CD14-positive monocyte (primary cell): ENCODE results near the gene NPM1. TPM values are rescaled to one million over a fixed set of nuclear protein-coding genes. Genes with fewer than 3 reads are reported as not detected.
A peak's percentile ranks its signal among the peaks of the same experiment; 100 is the strongest.

Experiments used
- DNase-seq, 3 donors: peaks; one replicate each; pipeline ENCODE4 v3.0.0-alpha.2; 2011 to 2022
- H2AFZ ChIP-seq: 2 replicates; pipeline ENCODE4 v1.6.0; 2012; ENCODE audit warnings: mild to moderate bottlenecking, low read depth, low read length, inconsistent platforms; ENCODE audit not compliant: insufficient read depth, poor library complexity, severe bottlenecking
- H3K27ac ChIP-seq, 2 donors: 1 replicate in 1 of 2; 2 replicates in 1 of 2; pipeline ENCODE4 v1.5.1; 2012 to 2013; ENCODE audit warnings: low read length in 2 of 2, control low read depth in 1 of 2, inconsistent platforms in 1 of 2, low read depth in 1 of 2, mild to moderate bottlenecking in 1 of 2
- H3K27me3 ChIP-seq, 2 donors: one replicate each; pipeline versions ENCODE4 v1.6.0 to v1.6.1; 2011 to 2013; ENCODE audit warnings: low read length in 2 of 2; ENCODE audit not compliant: control insufficient read depth in 2 of 2, insufficient read depth in 2 of 2
- H3K36me3 ChIP-seq, 2 donors: replicated peaks in 1 of 2; 1 replicate in 1 of 2; 2 replicates in 1 of 2; pipeline versions ENCODE4 v1.5.1 to v1.6.1; 2012 to 2013; ENCODE audit warnings: low read length in 2 of 2, control low read depth in 1 of 2, inconsistent platforms in 1 of 2, mild to moderate bottlenecking in 1 of 2; ENCODE audit not compliant: insufficient read depth in 2 of 2, control insufficient read depth in 1 of 2
- H3K4me1 ChIP-seq, 2 donors: 1 replicate in 1 of 2; 2 replicates in 1 of 2; pipeline versions ENCODE4 v1.5.1 to v1.6.1; 2012 to 2013; ENCODE audit warnings: low read length in 2 of 2, control low read depth in 1 of 2, inconsistent platforms in 1 of 2, mild to moderate bottlenecking in 1 of 2, moderate library complexity in 1 of 2; ENCODE audit not compliant: insufficient read depth in 2 of 2, control insufficient read depth in 1 of 2
- H3K4me2 ChIP-seq: replicated peaks from 2 replicates; pipeline ENCODE3; 2012; ENCODE audit warnings: low read length, moderate library complexity, mild to moderate bottlenecking; ENCODE audit not compliant: poor library complexity, severe bottlenecking; ENCODE audit errors: extremely low read depth
- H3K4me3 ChIP-seq, 3 experiments: fragments of 200-600 bp in 1 of 3; sonication (generic) in 1 of 3; replicated peaks in 1 of 3; 1 replicate in 2 of 3; 2 replicates in 1 of 3; pipeline ENCODE4 v1.5.1; 2011 to 2013; ENCODE audit warnings: low read length in 3 of 3, mild to moderate bottlenecking in 3 of 3, control low read depth in 2 of 3, low read depth in 2 of 3, inconsistent platforms in 1 of 3, moderate library complexity in 1 of 3
- H3K79me2 ChIP-seq: 2 replicates; pipeline ENCODE4 v1.6.0; 2012; ENCODE audit warnings: mild to moderate bottlenecking, control low read depth, inconsistent platforms, low read length, moderate library complexity; ENCODE audit not compliant: insufficient read depth
- H3K9ac ChIP-seq: 2 replicates; pipeline ENCODE4 v1.6.0; 2017; ENCODE audit warnings: low read length, mild to moderate bottlenecking; ENCODE audit not compliant: insufficient read depth, poor library complexity, severe bottlenecking
- H3K9me3 ChIP-seq, 2 donors: replicated peaks in 1 of 2; 1 replicate in 1 of 2; 2 replicates in 1 of 2; pipeline versions ENCODE4 v1.5.1 to v1.6.1; 2012 to 2013; ENCODE audit warnings: low read length in 2 of 2, control low read depth in 1 of 2; ENCODE audit not compliant: control insufficient read depth in 1 of 2, insufficient read depth in 1 of 2
- H4K20me1 ChIP-seq: 2 replicates; pipeline ENCODE4 v1.6.0; 2012; ENCODE audit warnings: mild to moderate bottlenecking, low read length, control low read depth, moderate library complexity; ENCODE audit not compliant: insufficient read depth
- H3K27ac Mint-ChIP-seq, 7 donors: one replicate each; pipeline ENCODE4 v1.8.0; 2020; ENCODE audit warnings: mild to moderate bottlenecking in 7 of 7, mixed read lengths in 7 of 7, moderate library complexity in 6 of 7, inconsistent platforms in 2 of 7
- H3K27me3 Mint-ChIP-seq, 3 donors: one replicate each; pipeline ENCODE4 v1.8.0; 2021 to 2022; ENCODE audit warnings: low read depth in 3 of 3, mild to moderate bottlenecking in 3 of 3, mixed read lengths in 3 of 3, moderate library complexity in 3 of 3, inconsistent platforms in 1 of 3
- H3K36me3 Mint-ChIP-seq, 2 donors: one replicate each; pipeline ENCODE4 v1.8.0; 2020; ENCODE audit warnings: mixed read lengths in 2 of 2, inconsistent platforms in 1 of 2, mild to moderate bottlenecking in 1 of 2
- H3K4me1 Mint-ChIP-seq: one replicate; pipeline ENCODE4 v1.8.0; 2020; ENCODE audit warnings: mild to moderate bottlenecking, mixed read lengths
- H3K4me3 Mint-ChIP-seq, 2 donors: one replicate each; pipeline ENCODE4 v1.8.0; 2020; ENCODE audit warnings: mild to moderate bottlenecking in 2 of 2, mixed read lengths in 2 of 2, moderate library complexity in 1 of 2
- H3K9me3 Mint-ChIP-seq, 7 donors: one replicate each; pipeline ENCODE4 v1.8.0; 2020 to 2022; ENCODE audit warnings: mixed read lengths in 7 of 7, mild to moderate bottlenecking in 6 of 7, moderate library complexity in 6 of 7, inconsistent platforms in 2 of 7
- CTCF ChIP-seq: fragments of 200-600 bp; IDR thresholded peaks from one replicate; pipeline ENCODE4 v1.8.0; 2022; ENCODE audit warnings: antibody characterized with exemption, mild to moderate bottlenecking
- WGBS: methylation state at CpG from one replicate; pipeline ENCODE4 v1.1.5; 2013; ENCODE audit warnings: missing lambda C conversion rate; ENCODE audit not compliant: insufficient coverage; 5-methylcytosine and 5-hydroxymethylcytosine counted together
- intact Hi-C, 2 donors: fragments of 100-400 bp; cut with micrococcal nuclease; formaldehyde crosslinking; loops; one replicate each; pipeline versions ENCODE4 v1.15.0 to v1.15.1; 2023
- polyA plus RNA-seq, 3 donors: library from polyadenylated mRNA; depleted of rRNA in 1 of 3; unstranded in 2 of 3; stranded (reverse) in 1 of 3; fragments of 300-500 nt in 2 of 3; fragments of >200 nt in 1 of 3; fragmentation: Illumina TruSeq in 2 of 3; gene quantifications; 1 replicate in 2 of 3; 2 replicates in 1 of 3; pipeline ENCODE4 v1.2.3, GENCODE V29; 2012 to 2021

NPM1 gene
- polyA plus RNA-seq, 3 donors: 102 to 191 (median 188) TPM

- no peak overlapping the region for H3K4me2 ChIP-seq
- H3K79me2 ChIP-seq: no peaks in the 10 kb centered on the region
- no peaks in the 10 kb centered on the region for H3K36me3 ChIP-seq
- H3K9me3 Mint-ChIP-seq: peaks cover 0 to 4% (median 0%) of the 10 kb centered on the region in 7 donors
- H3K27ac ChIP-seq: no peak overlapping the region
- H3K27me3 Mint-ChIP-seq: peaks cover 27 to 55% (median 49%) of the 10 kb centered on the region in 3 donors
- H3K9ac ChIP-seq: no peak overlapping the region
- peak overlapping the region in 1 of 2 donors; percentile 42 for H3K4me3 Mint-ChIP-seq
- no peak overlapping the region for H3K4me3 ChIP-seq
- peaks cover 4 to 8% of the 10 kb centered on the region in 2 donors for H3K4me1 ChIP-seq
- intact Hi-C loops: loop anchor here (5.0 to 10.0 kb wide), 2 partner anchors 596 to 703 kb away; no protein-coding TSS in a partner anchor
- TF ChIP-seq CTCF: no peak
- no peaks in the 10 kb centered on the region for H4K20me1 ChIP-seq
- DNase-seq: no peak
- peaks cover 15 to 32% of the 10 kb centered on the region in 2 donors for H3K27me3 ChIP-seq
- H3K36me3 Mint-ChIP-seq: no peaks in the 10 kb centered on the region
- H3K9me3 ChIP-seq: no peaks in the 10 kb centered on the region
- peaks cover 10% of the 10 kb centered on the region for H3K4me1 Mint-ChIP-seq
- H3K27ac Mint-ChIP-seq: no peak overlapping the region
- WGBS: 94% methylated on average over 3 of the region's 6 CpGs
- no peak overlapping the region for H2AFZ ChIP-seq
These were observed 47.2 kb upstream of the NPM1 start for GRCh38 chr5:171340491-171340890.

- no peak overlapping the region for H3K4me3 Mint-ChIP-seq
- H3K4me2 ChIP-seq: no peak overlapping the region
- no peaks in the 10 kb centered on the region for H3K36me3 ChIP-seq
- DNase-seq: peak; percentile 6 to 28 (median 25)
- no peaks in the 10 kb centered on the region for H3K9me3 ChIP-seq
- no peaks in the 10 kb centered on the region for H3K4me1 Mint-ChIP-seq
- no peaks in the 10 kb centered on the region for H4K20me1 ChIP-seq
- peaks cover 26 to 36% (median 36%) of the 10 kb centered on the region in 3 donors for H3K27me3 Mint-ChIP-seq
- no peaks in the 10 kb centered on the region for H3K36me3 Mint-ChIP-seq
- 55% methylated on average over 14 of the region's 17 CpGs for WGBS
- peak; percentile 67 for TF ChIP-seq CTCF
- peaks cover 5 to 12% of the 10 kb centered on the region in 2 donors for H3K27me3 ChIP-seq
- H3K9ac ChIP-seq: no peak overlapping the region
- intact Hi-C loops: loop anchor here (5.0 to 10.0 kb wide), 2 partner anchors 598 to 705 kb away; no protein-coding TSS in a partner anchor
- H3K27ac Mint-ChIP-seq: peak overlapping the region in 1 of 7 donors; percentile 50
- H3K4me3 ChIP-seq: no peak overlapping the region
- no peak overlapping the region for H2AFZ ChIP-seq
- no peaks in the 10 kb centered on the region for H3K79me2 ChIP-seq
- no peak overlapping the region for H3K27ac ChIP-seq
- H3K9me3 Mint-ChIP-seq: no peaks in the 10 kb centered on the region
- no peaks in the 10 kb centered on the region for H3K4me1 ChIP-seq
These were observed 45.1 kb upstream of the NPM1 start for GRCh38 chr5:171342362-171343111.
